ENCODE measurements around the gene C1QTNF9. TPM values are rescaled to one million over a fixed set of nuclear protein-coding genes. Genes with fewer than 3 reads are reported as not detected.

C1QTNF9 gene
- total and polyA plus RNA-seq, 4 experiments from 2014 or later = not detected

DNA sequence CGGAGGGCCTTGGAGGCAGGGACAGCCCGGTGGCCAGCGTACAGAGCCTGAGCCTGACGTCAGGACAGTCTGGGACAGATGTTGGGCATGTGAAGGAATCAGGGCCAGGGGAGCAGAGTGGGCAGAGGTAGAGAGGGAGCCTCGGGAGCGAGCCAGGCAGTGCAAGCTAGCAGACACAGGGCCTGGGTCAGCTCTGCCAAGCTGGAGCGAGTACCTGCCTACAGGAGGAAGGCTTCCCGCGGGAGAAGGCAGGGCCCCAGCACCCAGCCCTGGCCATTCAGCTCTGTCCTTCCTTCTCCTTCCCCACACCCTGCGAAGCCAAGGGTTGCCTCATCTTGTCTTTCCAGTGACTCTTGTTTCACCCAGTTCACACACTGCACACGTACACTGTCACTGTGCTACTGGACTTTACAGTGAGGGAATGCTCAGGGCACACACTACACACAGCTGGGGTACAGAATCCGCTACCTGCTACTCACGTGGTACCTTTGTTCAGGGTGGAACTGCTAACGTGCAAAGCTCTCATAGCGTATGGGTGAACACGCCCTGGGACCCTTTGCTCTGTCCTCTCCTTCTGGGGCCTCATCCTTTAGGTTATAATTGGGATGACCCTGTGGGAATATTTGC lies 9.8 kb upstream of the C1QTNF9 start:
- Mint-ChIP-seq H3K27me3 (no peaks in the 10 kb centered on the region), H3K27ac (peak overlapping the region in 4 of 7 donors; percentile 8 to 41 (median 24)), H3K4me3 (no peak overlapping the region), H3K9me3 (no peaks in the 10 kb centered on the region), H3K36me3 (peaks cover 91 to 94% of the 10 kb centered on the region in 2 donors), H3K4me1 (peaks cover 0 to 5% (median 4%) of the 10 kb centered on the region in 4 donors)
- no peak overlapping the region for H3K4me3 ChIP-seq (ENCODE audit: low read length in 2 of 2)
- CTCF ChIA-PET (ENCODE audit: partially characterized antibody) = no interaction called here
- H3K9me3 ChIP-seq (ENCODE audit: control insufficient read depth in 1 of 2, low read length in 2 of 2) = no peaks in the 10 kb centered on the region
- H3K36me3 ChIP-seq (ENCODE audit: insufficient read depth, low read length) = peaks cover 94% of the 10 kb centered on the region
- no peak for DNase-seq
- intact Hi-C loops (cut with micrococcal nuclease) = no loop called here
- no peaks in the 10 kb centered on the region for H3K27me3 ChIP-seq (ENCODE audit: insufficient read depth, low read length)
- no peaks in the 10 kb centered on the region for H3K4me1 ChIP-seq (ENCODE audit: insufficient read depth, low read length)
- POLR2A ChIA-PET (ENCODE audit: partially characterized antibody) = interaction anchor here (1.3 kb wide), 1 partner anchor 45 kb away, joined by 3 read pairs; no protein-coding TSS in a partner anchor
- H3K27ac ChIP-seq (ENCODE audit: low read depth, low read length) = no peak overlapping the region

DNA sequence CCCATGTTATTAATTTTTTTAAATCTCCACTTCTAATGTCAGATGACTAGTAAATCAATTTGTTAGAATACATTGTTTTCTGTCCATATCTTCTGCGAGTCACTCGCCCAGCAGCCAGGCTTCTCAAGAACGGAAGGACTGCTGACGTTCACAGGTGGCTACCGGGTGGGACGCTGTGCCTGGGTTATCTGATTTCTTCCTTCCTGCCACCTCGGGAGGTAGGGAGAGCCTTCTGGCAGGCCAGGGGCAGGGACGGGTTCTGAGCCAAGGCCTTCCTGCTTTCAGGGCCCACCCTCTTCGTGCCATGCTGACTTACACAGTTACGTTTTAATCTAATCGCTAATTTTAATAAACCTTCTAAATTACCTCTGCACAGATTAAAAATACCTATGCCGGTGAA lies 7.9 kb upstream of the C1QTNF9 start:
- Mint-ChIP-seq H3K27me3 (no peaks in the 10 kb centered on the region), H3K4me1 (peaks cover 0 to 7% (median 5%) of the 10 kb centered on the region in 4 donors), H3K9me3 (no peaks in the 10 kb centered on the region), H3K4me3 (no peak overlapping the region), H3K27ac (peak overlapping the region in 2 of 7 donors; percentile 11 to 53), H3K36me3 (peaks cover 92 to 93% of the 10 kb centered on the region in 2 donors)
- DNase-seq = no peak
- H3K27ac ChIP-seq (ENCODE audit: low read depth, low read length) = no peak overlapping the region
- H3K4me3 ChIP-seq (ENCODE audit: low read length in 2 of 2) = no peak overlapping the region
- intact Hi-C loops (cut with micrococcal nuclease) = no loop called here
- ChIA-PET CTCF (ENCODE audit: partially characterized antibody) (interaction anchor here (0.7 kb wide), 1 partner anchor 214 kb away, joined by 3 read pairs; no protein-coding TSS in a partner anchor), POLR2A (ENCODE audit: partially characterized antibody) (no interaction called here)
- H3K27me3 ChIP-seq (ENCODE audit: insufficient read depth, low read length) = no peaks in the 10 kb centered on the region
- H3K9me3 ChIP-seq (ENCODE audit: control insufficient read depth in 1 of 2, low read length in 2 of 2) = no peaks in the 10 kb centered on the region
- no peaks in the 10 kb centered on the region for H3K4me1 ChIP-seq (ENCODE audit: insufficient read depth, low read length)
- H3K36me3 ChIP-seq (ENCODE audit: insufficient read depth, low read length) = peaks cover 80% of the 10 kb centered on the region

- Histone ChIP-seq H3K27ac (ENCODE audit: low read depth, low read length) (no peak overlapping the region), H3K4me1 (ENCODE audit: insufficient read depth, low read length) (no peaks in the 10 kb centered on the region), H3K27me3 (ENCODE audit: insufficient read depth, low read length) (no peaks in the 10 kb centered on the region), H3K4me3 (ENCODE audit: low read length in 2 of 2) (no peak overlapping the region), H3K9me3 (ENCODE audit: control insufficient read depth in 1 of 2, low read length in 2 of 2) (no peaks in the 10 kb centered on the region), H3K36me3 (ENCODE audit: insufficient read depth, low read length) (peaks cover 76% of the 10 kb centered on the region)
- Mint-ChIP-seq H3K4me3 (no peak overlapping the region), H3K27ac (peak overlapping the region in 1 of 7 donors; percentile 78), H3K4me1 (peaks cover 0 to 7% (median 5%) of the 10 kb centered on the region in 4 donors), H3K27me3 (no peaks in the 10 kb centered on the region), H3K9me3 (no peaks in the 10 kb centered on the region), H3K36me3 (peaks cover 87 to 88% of the 10 kb centered on the region in 2 donors)
- CTCF ChIA-PET (ENCODE audit: partially characterized antibody) = interaction anchor here (0.7 to 1.7 kb wide), 4 partner anchors 10 to 342 kb away, joined by 3 to 6 read pairs (median 3); no protein-coding TSS in a partner anchor
- POLR2A ChIA-PET (ENCODE audit: partially characterized antibody) = no interaction called here
- no peak for DNase-seq
- intact Hi-C loops (cut with micrococcal nuclease) = no loop called here
Observed at GRCh38 chr13:24301911-24302310, 7.5 kb upstream of the C1QTNF9 start.

- peaks cover 49% of the 10 kb centered on the region for H3K36me3 ChIP-seq (ENCODE audit: insufficient read depth, low read length)
- peak overlapping the region in 2 of 7 donors; percentile 35 to 60 for H3K27ac Mint-ChIP-seq
Observed at GRCh38 chr13:24304620-24305019, 4.8 kb upstream of the C1QTNF9 start.

DNA sequence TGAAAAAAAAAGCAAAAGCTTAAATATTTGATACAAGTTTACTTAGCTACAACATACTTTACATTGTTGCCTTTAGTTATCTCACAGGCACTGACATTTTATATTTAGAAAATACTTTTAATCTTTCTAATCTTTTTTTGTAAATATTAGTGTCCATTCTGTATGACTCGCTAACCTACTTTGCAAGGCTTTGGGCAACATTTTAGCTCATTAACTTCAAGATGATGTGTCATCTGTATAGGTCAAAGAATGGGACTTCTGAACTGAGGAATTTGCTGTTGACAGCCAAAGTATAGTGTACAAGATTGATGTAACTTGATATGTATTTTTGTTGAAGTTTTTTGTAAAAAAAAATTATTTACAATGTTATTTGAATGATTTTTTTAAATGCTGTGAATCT lies 2.7 kb upstream of the C1QTNF9 start:
- Histone ChIP-seq H3K9me3 (ENCODE audit: control insufficient read depth in 1 of 2, low read length in 2 of 2) (no peaks in the 10 kb centered on the region), H3K27me3 (ENCODE audit: insufficient read depth, low read length) (no peaks in the 10 kb centered on the region), H3K4me3 (ENCODE audit: low read length in 2 of 2) (no peak overlapping the region), H3K36me3 (ENCODE audit: insufficient read depth, low read length) (peaks cover 28% of the 10 kb centered on the region), H3K27ac (ENCODE audit: low read depth, low read length) (no peak overlapping the region), H3K4me1 (ENCODE audit: insufficient read depth, low read length) (no peaks in the 10 kb centered on the region)
- peaks cover 41 to 43% of the 10 kb centered on the region in 2 donors for H3K36me3 Mint-ChIP-seq
- H3K4me1 Mint-ChIP-seq = peaks cover 0 to 5% (median 4%) of the 10 kb centered on the region in 4 donors
- H3K9me3 Mint-ChIP-seq = no peaks in the 10 kb centered on the region
- H3K27me3 Mint-ChIP-seq = no peaks in the 10 kb centered on the region
- no peak overlapping the region for H3K4me3 Mint-ChIP-seq
- ChIA-PET POLR2A (ENCODE audit: partially characterized antibody) (interaction anchor here (0.7 to 1.5 kb wide), 2 partner anchors 42 to 55 kb away, joined by 3 to 5 read pairs; no protein-coding TSS in a partner anchor), CTCF (ENCODE audit: partially characterized antibody) (interaction anchor here (1.3 kb wide), 2 partner anchors 55 to 78 kb away, joined by 3 to 6 read pairs; no protein-coding TSS in a partner anchor)
- no peak overlapping the region for H3K27ac Mint-ChIP-seq
- intact Hi-C loops (cut with micrococcal nuclease) = loop anchor here (5.0 kb wide), 1 partner anchor 34 kb away; no protein-coding TSS in a partner anchor
- DNase-seq = no peak

More at GRCh38 chr13:24304620-24305019, 4.8 kb upstream of the C1QTNF9 start:
- Mint-ChIP-seq H3K9me3 (no peaks in the 10 kb centered on the region), H3K4me1 (peaks cover 0 to 5% (median 4%) of the 10 kb centered on the region in 4 donors), H3K27me3 (no peaks in the 10 kb centered on the region), H3K36me3 (peaks cover 61 to 63% of the 10 kb centered on the region in 2 donors), H3K4me3 (no peak overlapping the region)
- Histone ChIP-seq H3K4me3 (ENCODE audit: low read length in 2 of 2) (no peak overlapping the region), H3K27me3 (ENCODE audit: insufficient read depth, low read length) (no peaks in the 10 kb centered on the region), H3K9me3 (ENCODE audit: control insufficient read depth in 1 of 2, low read length in 2 of 2) (no peaks in the 10 kb centered on the region), H3K4me1 (ENCODE audit: insufficient read depth, low read length) (no peaks in the 10 kb centered on the region), H3K27ac (ENCODE audit: low read depth, low read length) (no peak overlapping the region)
- intact Hi-C loops (cut with micrococcal nuclease) = loop anchor here (5.0 kb wide), 1 partner anchor 32 kb away; no protein-coding TSS in a partner anchor
- DNase-seq = no peak
- CTCF ChIA-PET (ENCODE audit: partially characterized antibody) = interaction anchor here (1.1 kb wide), 1 partner anchor 20 kb away, joined by 3 read pairs; no protein-coding TSS in a partner anchor
- POLR2A ChIA-PET (ENCODE audit: partially characterized antibody) = no interaction called here

DNA sequence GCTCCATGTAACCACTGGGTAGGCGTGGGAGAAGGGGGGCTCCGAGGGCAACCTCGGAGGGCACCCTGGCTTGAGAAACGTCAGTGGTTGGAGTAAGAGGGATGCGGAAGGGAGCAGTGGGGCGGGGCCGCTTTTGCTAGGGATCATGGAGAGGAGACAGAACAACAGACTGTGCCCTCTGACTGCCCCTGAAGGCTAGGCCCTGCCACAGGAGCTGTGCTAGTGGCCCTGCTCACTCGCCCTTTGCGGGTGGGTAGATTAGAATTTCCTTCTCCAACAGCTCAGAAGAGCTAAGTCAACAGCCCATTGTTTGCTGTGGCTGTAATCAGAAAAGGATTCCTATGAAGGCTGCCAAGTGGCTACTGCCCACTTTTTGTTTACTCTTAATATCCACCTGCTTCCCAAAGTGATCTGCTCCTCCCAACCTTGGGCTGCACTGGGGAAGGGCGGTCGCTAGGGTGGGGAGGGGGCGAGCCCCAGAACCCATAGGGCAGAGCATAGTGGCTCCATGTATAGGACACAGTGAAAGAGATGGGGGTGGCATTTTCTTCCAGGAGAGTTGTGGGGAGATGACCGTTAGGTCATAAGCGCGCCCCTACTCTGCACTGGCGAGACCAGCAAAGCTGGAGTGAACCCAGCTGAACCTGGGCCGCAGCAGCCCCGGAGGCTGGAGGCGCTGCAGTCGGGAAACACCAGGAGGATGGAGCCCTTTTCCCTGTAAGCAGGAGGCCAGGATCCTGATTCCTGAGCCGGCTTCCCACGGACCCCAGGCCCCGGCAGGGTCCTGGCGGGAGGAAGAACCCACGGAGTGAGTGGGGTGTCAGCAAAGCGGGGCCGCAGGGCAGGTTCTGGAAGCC lies 1.9 kb upstream of the C1QTNF9 start:
- H3K27me3 ChIP-seq (ENCODE audit: insufficient read depth, low read length) = no peaks in the 10 kb centered on the region
- Mint-ChIP-seq H3K4me1 (peaks cover 0 to 5% (median 4%) of the 10 kb centered on the region in 4 donors), H3K27ac (peak overlapping the region in 3 of 7 donors; percentile 35 to 51 (median 47)), H3K9me3 (no peaks in the 10 kb centered on the region), H3K4me3 (no peak overlapping the region), H3K27me3 (no peaks in the 10 kb centered on the region), H3K36me3 (peaks cover 35 to 38% of the 10 kb centered on the region in 2 donors)
- no peak overlapping the region for H3K4me3 ChIP-seq (ENCODE audit: low read length in 2 of 2)
- no peak overlapping the region for H3K27ac ChIP-seq (ENCODE audit: low read depth, low read length)
- POLR2A ChIA-PET (ENCODE audit: partially characterized antibody) = interaction anchor here (0.7 to 1.5 kb wide), 2 partner anchors 42 to 56 kb away, joined by 3 to 5 read pairs; no protein-coding TSS in a partner anchor
- no peaks in the 10 kb centered on the region for H3K9me3 ChIP-seq (ENCODE audit: control insufficient read depth in 1 of 2, low read length in 2 of 2)
- no peak for DNase-seq
- intact Hi-C loops (cut with micrococcal nuclease) = loop anchor here (5.0 kb wide), 1 partner anchor 35 kb away; no protein-coding TSS in a partner anchor
- CTCF ChIA-PET (ENCODE audit: partially characterized antibody) = interaction anchor here (1.3 kb wide), 2 partner anchors 56 to 79 kb away, joined by 3 to 6 read pairs; no protein-coding TSS in a partner anchor
- H3K36me3 ChIP-seq (ENCODE audit: insufficient read depth, low read length) = peaks cover 22% of the 10 kb centered on the region
- H3K4me1 ChIP-seq (ENCODE audit: insufficient read depth, low read length) = no peaks in the 10 kb centered on the region
